Bronchial epithelial cell (primary cell): ENCODE measurements around the gene FBLIM1. TPM values are rescaled to one million over a fixed set of nuclear protein-coding genes. Genes with fewer than 3 reads are reported as not detected.
"Not testable (repeated sequence)": the region's sequence is repeated elsewhere in the genome, so short reads cannot be mapped to it uniquely, and the experiment has no call there.

Experiments used
- DNase-seq: peaks from one replicate; pipeline ENCODE4 v3.0.0-alpha.2; 2010; ENCODE audit warnings: low read depth
- FAIRE-seq: peaks from 2 replicates; lab custom pipeline; 2011; peaks lifted over from hg19 to GRCh38; lab: Jason Lieb, UNC
- H3K27me3 ChIP-seq: 2 replicates; pipeline ENCODE4 v1.5.1; 2011; ENCODE audit warnings: low read length; ENCODE audit not compliant: control insufficient read depth, insufficient read depth
- H3K36me3 ChIP-seq: 2 replicates; pipeline ENCODE4 v1.5.1; 2011; ENCODE audit warnings: low read length; ENCODE audit not compliant: control insufficient read depth, insufficient read depth
- H3K4me3 ChIP-seq: 2 replicates; pipeline ENCODE4 v1.5.1; 2011; ENCODE audit warnings: mild to moderate bottlenecking, low read depth, low read length, control low read depth
- total RNA-seq: library from RNA; depleted of rRNA; stranded (reverse); fragments of >200 nt; gene quantifications from 2 replicates; pipeline ENCODE4 v1.2.1, GENCODE V29; 2014
- TF ChIP-seq, protein P1 (sequence below): IDR thresholded peaks from 2 replicates; pipeline ENCODE4 v1.5.1; 2011; ENCODE audit warnings: mild to moderate bottlenecking, moderate library complexity, low read length, control low read depth, inconsistent platforms; ENCODE audit not compliant: insufficient read depth, severe bottlenecking

Gene FBLIM1
- total RNA-seq, 1 donor from 2014 or later = 72.4 TPM

DNA sequence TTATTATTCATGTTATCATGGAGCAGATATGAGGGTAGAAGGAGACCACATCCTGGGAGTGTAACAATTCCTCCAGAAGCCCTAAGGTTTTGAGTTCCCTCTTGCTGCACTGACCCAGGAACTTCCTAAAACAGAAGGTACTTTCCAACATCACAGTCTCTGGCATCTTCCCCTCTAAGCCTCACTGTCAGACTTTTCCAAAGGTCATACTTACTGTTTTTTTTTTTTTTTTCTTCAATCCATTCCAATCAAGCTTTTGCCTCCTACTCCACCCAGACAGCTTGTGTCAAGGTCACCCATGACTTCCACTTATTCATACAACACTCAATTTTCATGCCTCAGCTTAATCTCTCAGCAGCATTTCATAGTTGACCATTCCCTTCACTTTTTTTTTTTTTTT, 67.2 kb downstream of the FBLIM1 start:
- FAIRE-seq = no peak
- no peak overlapping the region for H3K4me3 ChIP-seq
- H3K36me3 ChIP-seq = no peaks in the 10 kb centered on the region
- no peak for DNase-seq
- H3K27me3 ChIP-seq = no peaks in the 10 kb centered on the region
- TF ChIP-seq, protein P1, sequence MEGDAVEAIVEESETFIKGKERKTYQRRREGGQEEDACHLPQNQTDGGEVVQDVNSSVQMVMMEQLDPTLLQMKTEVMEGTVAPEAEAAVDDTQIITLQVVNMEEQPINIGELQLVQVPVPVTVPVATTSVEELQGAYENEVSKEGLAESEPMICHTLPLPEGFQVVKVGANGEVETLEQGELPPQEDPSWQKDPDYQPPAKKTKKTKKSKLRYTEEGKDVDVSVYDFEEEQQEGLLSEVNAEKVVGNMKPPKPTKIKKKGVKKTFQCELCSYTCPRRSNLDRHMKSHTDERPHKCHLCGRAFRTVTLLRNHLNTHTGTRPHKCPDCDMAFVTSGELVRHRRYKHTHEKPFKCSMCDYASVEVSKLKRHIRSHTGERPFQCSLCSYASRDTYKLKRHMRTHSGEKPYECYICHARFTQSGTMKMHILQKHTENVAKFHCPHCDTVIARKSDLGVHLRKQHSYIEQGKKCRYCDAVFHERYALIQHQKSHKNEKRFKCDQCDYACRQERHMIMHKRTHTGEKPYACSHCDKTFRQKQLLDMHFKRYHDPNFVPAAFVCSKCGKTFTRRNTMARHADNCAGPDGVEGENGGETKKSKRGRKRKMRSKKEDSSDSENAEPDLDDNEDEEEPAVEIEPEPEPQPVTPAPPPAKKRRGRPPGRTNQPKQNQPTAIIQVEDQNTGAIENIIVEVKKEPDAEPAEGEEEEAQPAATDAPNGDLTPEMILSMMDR = no peak

- no peaks in the 10 kb centered on the region for H3K36me3 ChIP-seq
- H3K4me3 ChIP-seq = no peak overlapping the region
- FAIRE-seq (no peak), DNase-seq (no peak)
- no peaks in the 10 kb centered on the region for H3K27me3 ChIP-seq
- TF ChIP-seq, protein P1 = no peak
Observed at GRCh38 chr1:15826810-15827507, 68.4 kb downstream of the FBLIM1 start.

DNA sequence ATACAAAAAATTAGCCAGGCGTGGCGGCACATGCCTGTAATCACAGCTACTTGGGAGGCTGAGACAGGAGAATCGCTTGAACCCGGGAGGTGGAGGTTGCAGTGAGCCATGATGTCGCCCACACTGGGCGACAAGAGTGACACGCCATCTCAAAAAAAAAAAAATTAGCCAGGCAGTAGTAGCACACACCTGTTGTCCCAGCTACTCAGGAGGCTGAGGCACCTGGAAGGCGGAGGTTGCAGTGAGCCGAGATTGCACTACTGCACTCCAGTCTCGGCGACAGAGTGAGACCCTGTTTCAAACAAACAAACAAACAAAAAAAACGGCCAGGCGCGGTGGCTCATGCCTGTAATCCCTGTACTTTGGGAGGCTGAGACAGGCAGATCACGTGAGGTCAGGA, 69.0 kb downstream of the FBLIM1 start:
- not testable (repeated sequence) for DNase-seq, H3K4me3 ChIP-seq, FAIRE-seq, H3K27me3 ChIP-seq, H3K36me3 ChIP-seq

GRCh38 chr1:15828931-15829330, 70.3 kb downstream of the FBLIM1 start:
- FAIRE-seq, DNase-seq, H3K4me3 ChIP-seq, H3K27me3 ChIP-seq, H3K36me3 ChIP-seq: not testable (repeated sequence)

DNA sequence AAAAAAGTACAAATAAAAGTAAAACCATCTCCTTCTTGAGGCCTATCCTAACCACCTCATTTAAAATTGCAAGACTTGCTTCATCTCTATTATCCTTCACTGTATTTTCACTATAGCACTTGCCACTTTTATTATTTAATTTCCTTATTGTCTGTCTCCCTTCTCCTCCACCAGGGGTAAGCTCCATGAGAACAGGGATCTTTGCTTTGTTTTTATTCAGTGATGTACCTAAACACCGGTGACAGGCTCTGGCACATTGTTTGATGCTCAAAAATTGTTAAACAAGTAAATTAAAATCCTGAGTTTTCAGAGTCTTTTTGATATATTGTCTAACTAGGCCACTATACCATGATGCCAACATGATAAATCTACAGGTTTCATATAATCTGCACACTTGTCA, 71.7 kb downstream of the FBLIM1 start:
- DNase-seq (no peak), FAIRE-seq (no peak)
- TF ChIP-seq, protein P1 = no peak

GRCh38 chr1:15833069-15833679, 74.6 kb downstream of the FBLIM1 start:
- peak; percentile 89 for DNase-seq
- FAIRE-seq = no peak
- H3K27me3 ChIP-seq = no peaks in the 10 kb centered on the region
- H3K36me3 ChIP-seq = no peaks in the 10 kb centered on the region
- peak overlapping the region; percentile 63 for H3K4me3 ChIP-seq
- TF ChIP-seq, protein P1 = no peak

More for the DNA sequence above, 71.7 kb downstream of the FBLIM1 start:
- Histone ChIP-seq H3K27me3 (no peaks in the 10 kb centered on the region), H3K36me3 (no peaks in the 10 kb centered on the region), H3K4me3 (no peak overlapping the region)
